ENCODE measurements around the gene CCDC13. TPM values are rescaled to one million over a fixed set of nuclear protein-coding genes. Genes with fewer than 3 reads are reported as not detected.

CCDC13 gene
- total and polyA plus RNA-seq, 7 donors, result 0.30 to 1.2 (median 0.64) TPM

GRCh38 chr3:42739401-42740158 lies 33.5 kb downstream of the CCDC13 start:
- 36 to 47% (median 40%) methylated on average over 12 of the region's 12 CpGs for WGBS, 3 donors
- no peaks in the 10 kb centered on the region for H3K36me3 ChIP-seq (ENCODE audit: insufficient read depth in 1 of 2, low read depth in 1 of 2)
- H3K27ac ChIP-seq, result peak overlapping the region; percentile 95
- intact Hi-C loops (cut with DNase I), result loop anchor here (1.0 to 10.0 kb wide), 3 partner anchors 37 to 85 kb away; partner anchors contain the start of genes HHATL (in 2 of the 2) and ZBTB47 (in 1 of the 2)
- no peak for TF ChIP-seq CTCF (IDR thresholded peaks at IDR 0.05)
- no peaks in the 10 kb centered on the region for H3K27me3 ChIP-seq (ENCODE audit: insufficient read depth in 3 of 3, low read length in 2 of 3)
- peak; percentile 89 to 98 for DNase-seq
- peaks cover 34% of the 10 kb centered on the region for H3K4me1 ChIP-seq
- peak; percentile 92 to 96 (median 96) for ATAC-seq
- H3K4me3 ChIP-seq, result no peak overlapping the region
- no peaks in the 10 kb centered on the region for H3K9me3 ChIP-seq

GRCh38 chr3:42736531-42736930 lies 36.5 kb downstream of the CCDC13 start:
- ATAC-seq, result no peak
- Histone ChIP-seq H3K4me1 (peaks cover 28% of the 10 kb centered on the region), H3K4me3 (no peak overlapping the region), H3K9me3 (no peaks in the 10 kb centered on the region), H3K27me3 (ENCODE audit: insufficient read depth in 3 of 3, low read length in 2 of 3) (no peaks in the 10 kb centered on the region), H3K27ac (no peak overlapping the region), H3K36me3 (ENCODE audit: insufficient read depth in 1 of 2, low read depth in 1 of 2) (no peaks in the 10 kb centered on the region)
- WGBS, 3 donors, result 67 to 88% (median 67%) methylated on average over 6 of the region's 6 CpGs
- TF ChIP-seq CTCF (IDR thresholded peaks at IDR 0.05), result no peak
- intact Hi-C loops (cut with DNase I), result no loop called here
- no peak for DNase-seq

GRCh38 chr3:42736081-42736480 lies 37.0 kb downstream of the CCDC13 start:
- no peaks in the 10 kb centered on the region for H3K36me3 ChIP-seq (ENCODE audit: insufficient read depth in 1 of 2, low read depth in 1 of 2)
- WGBS, 3 donors, result 9 to 48% (median 10%) methylated on average over 1 of the region's 1 CpG
- DNase-seq, result no peak
- no peaks in the 10 kb centered on the region for H3K9me3 ChIP-seq
- peaks cover 25% of the 10 kb centered on the region for H3K4me1 ChIP-seq
- ATAC-seq, result no peak
- intact Hi-C loops (cut with DNase I), result no loop called here
- no peak overlapping the region for H3K27ac ChIP-seq
- H3K27me3 ChIP-seq (ENCODE audit: insufficient read depth in 3 of 3, low read length in 2 of 3), result no peaks in the 10 kb centered on the region
- H3K4me3 ChIP-seq, result no peak overlapping the region
- TF ChIP-seq CTCF (IDR thresholded peaks at IDR 0.05), result no peak

GRCh38 chr3:42735615-42736014 lies 37.4 kb downstream of the CCDC13 start:
- intact Hi-C loops (cut with DNase I), result no loop called here
- Histone ChIP-seq H3K27me3 (ENCODE audit: insufficient read depth in 3 of 3, low read length in 2 of 3) (no peaks in the 10 kb centered on the region), H3K36me3 (ENCODE audit: insufficient read depth in 1 of 2, low read depth in 1 of 2) (no peaks in the 10 kb centered on the region), H3K4me3 (no peak overlapping the region), H3K27ac (no peak overlapping the region), H3K9me3 (no peaks in the 10 kb centered on the region), H3K4me1 (peaks cover 21% of the 10 kb centered on the region)
- ATAC-seq (no peak), DNase-seq (no peak)
- no peak for TF ChIP-seq CTCF (IDR thresholded peaks at IDR 0.05)
- WGBS, 3 donors, result 94 to 95% (median 95%) methylated on average over 10 to 12 of the region's 12 CpGs

All from psoas muscle (tissue), 8 donors.